Testis (tissue), 3 donors: ENCODE measurements around the gene FERMT3. TPM values are rescaled to one million over a fixed set of nuclear protein-coding genes. Genes with fewer than 3 reads are reported as not detected.

Experiments used
- DNase-seq: peaks from one replicate; pipeline ENCODE4 v3.0.0-alpha.2; 2019
- H3K27ac ChIP-seq, 2 donors: fragments of 200-600 bp; sonication (generic); one replicate each; pipeline ENCODE4 v1.5.1; 2019
- H3K27me3 ChIP-seq: fragments of 200-600 bp; sonication (generic); one replicate; pipeline ENCODE4 v1.5.1; 2019
- H3K36me3 ChIP-seq: fragments of 200-600 bp; sonication (generic); one replicate; pipeline ENCODE4 v1.5.1; 2017; ENCODE audit warnings: low read depth; ENCODE audit errors: missing control alignments
- H3K4me1 ChIP-seq: fragments of 200-600 bp; sonication (generic); one replicate; pipeline ENCODE4 v1.5.1; 2019
- H3K4me3 ChIP-seq, 2 donors: fragments of 200-600 bp; sonication (generic); one replicate each; pipeline ENCODE4 v1.5.1; 2017 to 2019
- H3K9me3 ChIP-seq: fragments of 200-600 bp; sonication (generic); one replicate; pipeline ENCODE4 v1.5.1; 2017
- POLR2A ChIP-seq: fragments of 450-650 bp; IDR thresholded peaks from one replicate; pipeline ENCODE4 v1.6.1; 2017; ENCODE audit warnings: antibody characterized with exemption, mild to moderate bottlenecking, moderate library complexity
- WGBS, 2 donors: methylation state at CpG; one replicate each; pipeline ENCODE4 v1.1.5; 2018; 5-methylcytosine and 5-hydroxymethylcytosine counted together
- intact Hi-C: fragments of 100-400 bp; cut with DNase I; formaldehyde crosslinking; loops from one replicate; pipeline ENCODE4 v1.15.1; 2023; ENCODE audit warnings: low total_unique reads
- polyA plus RNA-seq: library from polyadenylated mRNA; stranded (reverse); fragments of 350-450 nt; fragmentation: Illumina TruSeq; extraction: RNeasy Lipid Tissue Mini Kit (QIAGEN cat#74804); gene quantifications from one replicate; pipeline ENCODE4 v1.2.3, GENCODE V29; 2014; ENCODE audit warnings: low read depth, low replicate concordance; ENCODE audit not compliant: insufficient read depth
- total RNA-seq, 2 donors: library from RNA; depleted of rRNA; stranded (reverse); fragments of >200 nt; gene quantifications; one replicate each; pipeline ENCODE4 v1.2.3, GENCODE V29; 2016
- TF ChIP-seq, protein P1 (sequence below), 3 experiments: fragments of 450-650 bp in 2 of 3; fragments of 200-600 bp in 1 of 3; sonication (generic) in 1 of 3; IDR thresholded peaks; one replicate each; pipeline ENCODE4 v1.5.1; 2016 to 2019; ENCODE audit warnings: antibody characterized with exemption in 3 of 3, mild to moderate bottlenecking in 2 of 3, moderate library complexity in 1 of 3

FERMT3 gene
- total and polyA plus RNA-seq, 3 donors from 2014 or later = 7.2 to 10.9 (median 8.2) TPM

DNA sequence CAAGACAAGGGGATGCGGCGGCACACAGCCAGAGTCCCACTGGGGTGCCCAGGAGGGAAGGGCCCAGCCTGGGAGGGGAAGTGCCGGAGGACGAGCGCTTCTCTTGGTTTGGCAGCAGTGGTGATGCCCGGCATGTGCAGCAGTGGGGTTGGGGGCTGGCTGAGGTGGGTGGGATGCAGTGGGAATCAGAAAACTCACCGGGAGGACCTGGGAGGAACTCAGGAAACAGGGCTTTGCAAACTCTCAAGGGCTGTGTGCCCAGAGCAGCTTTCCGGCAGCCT lies 3.0 kb downstream of the FERMT3 start:
- Histone ChIP-seq H3K27ac (no peak overlapping the region), H3K4me3 (no peak overlapping the region), H3K9me3 (no peaks in the 10 kb centered on the region), H3K36me3 (no peaks in the 10 kb centered on the region), H3K27me3 (no peaks in the 10 kb centered on the region), H3K4me1 (peaks cover 9% of the 10 kb centered on the region)
- TF ChIP-seq, protein P1, sequence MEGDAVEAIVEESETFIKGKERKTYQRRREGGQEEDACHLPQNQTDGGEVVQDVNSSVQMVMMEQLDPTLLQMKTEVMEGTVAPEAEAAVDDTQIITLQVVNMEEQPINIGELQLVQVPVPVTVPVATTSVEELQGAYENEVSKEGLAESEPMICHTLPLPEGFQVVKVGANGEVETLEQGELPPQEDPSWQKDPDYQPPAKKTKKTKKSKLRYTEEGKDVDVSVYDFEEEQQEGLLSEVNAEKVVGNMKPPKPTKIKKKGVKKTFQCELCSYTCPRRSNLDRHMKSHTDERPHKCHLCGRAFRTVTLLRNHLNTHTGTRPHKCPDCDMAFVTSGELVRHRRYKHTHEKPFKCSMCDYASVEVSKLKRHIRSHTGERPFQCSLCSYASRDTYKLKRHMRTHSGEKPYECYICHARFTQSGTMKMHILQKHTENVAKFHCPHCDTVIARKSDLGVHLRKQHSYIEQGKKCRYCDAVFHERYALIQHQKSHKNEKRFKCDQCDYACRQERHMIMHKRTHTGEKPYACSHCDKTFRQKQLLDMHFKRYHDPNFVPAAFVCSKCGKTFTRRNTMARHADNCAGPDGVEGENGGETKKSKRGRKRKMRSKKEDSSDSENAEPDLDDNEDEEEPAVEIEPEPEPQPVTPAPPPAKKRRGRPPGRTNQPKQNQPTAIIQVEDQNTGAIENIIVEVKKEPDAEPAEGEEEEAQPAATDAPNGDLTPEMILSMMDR (IDR thresholded peaks at IDR 0.05) = no peak
- no peak for TF ChIP-seq POLR2A
- intact Hi-C loops = loop anchor here (10.0 kb wide), 1 partner anchor 85 kb away; the partner anchor contains the start of gene KCNK4
- no peak for DNase-seq
- WGBS, 2 donors = 84 to 87% methylated on average over 8 of the region's 8 CpGs

DNA sequence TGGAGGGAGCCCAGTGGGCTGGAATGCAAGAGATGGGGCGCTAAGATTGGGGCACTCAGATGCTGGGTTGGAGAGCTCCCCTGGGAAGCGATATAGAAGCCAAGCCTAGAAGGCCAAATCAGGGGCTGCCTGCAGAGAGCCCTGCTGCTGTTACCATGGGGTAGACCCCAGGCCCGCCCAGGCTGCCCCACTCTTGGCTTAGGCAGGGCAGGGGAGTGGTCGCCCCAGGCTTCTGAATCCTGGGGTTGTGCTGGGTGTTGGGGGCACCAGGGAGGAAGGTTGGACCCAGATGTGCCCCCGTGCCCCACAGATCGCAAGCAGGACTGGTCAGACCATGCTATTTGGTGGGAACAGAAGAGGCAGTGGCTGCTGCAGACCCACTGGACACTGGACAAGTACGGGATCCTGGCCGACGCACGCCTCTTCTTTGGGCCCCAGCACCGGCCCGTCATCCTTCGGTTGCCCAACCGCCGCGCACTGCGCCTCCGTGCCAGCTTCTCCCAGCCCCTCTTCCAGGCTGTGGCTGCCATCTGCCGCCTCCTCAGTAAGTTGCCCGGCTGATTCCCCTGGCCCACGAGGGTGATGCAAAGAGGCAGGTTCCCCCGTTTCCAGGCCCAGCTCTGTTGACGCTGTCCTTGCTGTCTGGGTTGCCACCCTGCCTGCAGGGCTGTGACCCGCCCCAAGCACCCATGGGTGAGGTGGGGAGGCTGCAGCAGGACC lies 3.9 kb downstream of the FERMT3 start:
- no peak for DNase-seq
- Histone ChIP-seq H3K27ac (no peak overlapping the region), H3K4me1 (peaks cover 6% of the 10 kb centered on the region), H3K9me3 (no peaks in the 10 kb centered on the region), H3K4me3 (no peak overlapping the region), H3K36me3 (no peaks in the 10 kb centered on the region), H3K27me3 (no peaks in the 10 kb centered on the region)
- no peak for TF ChIP-seq POLR2A
- TF ChIP-seq, protein P1 (IDR thresholded peaks at IDR 0.05) = no peak
- intact Hi-C loops = no loop called here
- WGBS, 2 donors = 94 to 95% methylated on average over 22 to 24 of the region's 24 CpGs

DNA sequence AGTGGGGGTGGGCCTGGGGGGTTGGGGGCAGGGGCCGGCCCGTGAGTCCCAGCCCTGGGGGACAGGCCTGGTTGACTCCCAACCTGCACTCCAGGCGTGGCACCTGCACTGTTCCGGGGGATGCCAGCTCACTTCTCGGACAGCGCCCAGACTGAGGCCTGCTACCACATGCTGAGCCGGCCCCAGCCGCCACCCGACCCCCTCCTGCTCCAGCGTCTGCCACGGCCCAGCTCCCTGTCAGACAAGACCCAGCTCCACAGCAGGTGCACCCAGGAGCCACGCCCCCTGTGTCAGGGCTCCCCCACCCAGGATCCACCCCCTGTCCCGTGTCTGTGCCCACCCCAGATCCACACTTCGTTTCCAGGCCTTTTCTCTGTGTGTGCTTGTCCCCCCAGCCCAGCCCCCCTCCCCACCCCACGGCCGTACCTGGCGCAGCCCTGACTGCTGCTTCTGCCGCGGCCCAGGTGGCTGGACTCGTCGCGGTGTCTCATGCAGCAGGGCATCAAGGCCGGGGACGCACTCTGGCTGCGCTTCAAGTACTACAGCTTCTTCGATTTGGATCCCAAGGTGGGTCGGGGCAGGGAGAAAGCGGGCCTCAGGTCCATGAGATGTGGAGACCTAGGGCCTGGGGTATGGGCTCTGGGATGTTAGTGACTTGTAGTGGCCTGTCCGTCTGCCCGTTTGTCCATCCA lies 4.8 kb downstream of the FERMT3 start:
- no peaks in the 10 kb centered on the region for H3K36me3 ChIP-seq
- intact Hi-C loops = no loop called here
- H3K27ac ChIP-seq = no peak overlapping the region
- 81 to 88% methylated on average over 15 to 30 of the region's 30 CpGs for WGBS, 2 donors
- H3K4me1 ChIP-seq = peaks cover 6% of the 10 kb centered on the region
- H3K9me3 ChIP-seq = no peaks in the 10 kb centered on the region
- H3K4me3 ChIP-seq = no peak overlapping the region
- no peak for DNase-seq
- no peaks in the 10 kb centered on the region for H3K27me3 ChIP-seq
- TF ChIP-seq, protein P1 (IDR thresholded peaks at IDR 0.05) = no peak
- TF ChIP-seq POLR2A = no peak

- no peaks in the 10 kb centered on the region for H3K4me1 ChIP-seq
- H3K27me3 ChIP-seq = no peaks in the 10 kb centered on the region
- no peaks in the 10 kb centered on the region for H3K9me3 ChIP-seq
- no peak for DNase-seq
- intact Hi-C loops = no loop called here
- whole genome bisulfite sequencing, 2 donors = 90 to 95% methylated on average over 6 of the region's 6 CpGs
- H3K27ac ChIP-seq = no peak overlapping the region
- no peaks in the 10 kb centered on the region for H3K36me3 ChIP-seq
- H3K4me3 ChIP-seq = no peak overlapping the region
- TF ChIP-seq, protein P1 (IDR thresholded peaks at IDR 0.05) = no peak
- no peak for TF ChIP-seq POLR2A
These were observed 10.4 kb downstream of the FERMT3 start for GRCh38 chr11:64216879-64217278.
